Hepatocyte (in vitro differentiated cells): ENCODE measurements around the gene THSD4. TPM values are rescaled to one million over a fixed set of nuclear protein-coding genes. Genes with fewer than 3 reads are reported as not detected.

ENCODE experiments used
- DNase-seq: peaks from one replicate; pipeline ENCODE4 v3.0.0-alpha.2; 2016; ENCODE audit warnings: low spot score
- H2AFZ ChIP-seq: fragments of 200-600 bp; sonication (generic); 2 replicates; pipeline ENCODE4 v1.6.0; 2016; ENCODE audit warnings: antibody characterized with exemption, mild to moderate bottlenecking
- H3K27ac ChIP-seq: fragments of 200-600 bp; sonication (generic); 2 replicates; pipeline ENCODE4 v1.5.1; 2016; ENCODE audit warnings: mild to moderate bottlenecking
- H3K27me3 ChIP-seq: fragments of 200-600 bp; sonication (generic); 2 replicates; pipeline ENCODE4 v1.6.1; 2016
- H3K36me3 ChIP-seq: fragments of 200-600 bp; sonication (generic); replicated peaks from 2 replicates; pipeline ENCODE4 v1.5.1; 2016; ENCODE audit warnings: low read depth; ENCODE audit not compliant: insufficient read depth
- H3K4me1 ChIP-seq: fragments of 200-600 bp; sonication (generic); 2 replicates; pipeline ENCODE4 v1.5.1; 2016; ENCODE audit warnings: mild to moderate bottlenecking, moderate library complexity; ENCODE audit not compliant: insufficient read depth
- H3K4me2 ChIP-seq: fragments of 200-600 bp; sonication (generic); 2 replicates; pipeline ENCODE4 v1.6.0; 2016
- H3K4me3 ChIP-seq: fragments of 200-600 bp; sonication (generic); 2 replicates; pipeline ENCODE4 v1.5.1; 2016; ENCODE audit warnings: mild to moderate bottlenecking
- H3K79me2 ChIP-seq: fragments of 200-600 bp; sonication (generic); 2 replicates; pipeline ENCODE4 v1.6.0; 2017; ENCODE audit warnings: mild to moderate bottlenecking
- H3K9me2 ChIP-seq: fragments of 200-600 bp; sonication (generic); replicated peaks from 2 replicates; pipeline ENCODE4 v1.6.0; 2017; ENCODE audit warnings: mild to moderate bottlenecking; ENCODE audit not compliant: insufficient read depth
- H3K9me3 ChIP-seq: fragments of 200-600 bp; sonication (generic); 2 replicates; pipeline ENCODE4 v1.5.1; 2016; ENCODE audit warnings: low read depth, mild to moderate bottlenecking
- H4K20me1 ChIP-seq: fragments of 200-600 bp; sonication (generic); 2 replicates; pipeline ENCODE4 v1.6.0; 2016; ENCODE audit warnings: mild to moderate bottlenecking; ENCODE audit not compliant: insufficient read depth, poor library complexity, severe bottlenecking
- CTCF ChIP-seq: fragments of 200-600 bp; sonication (generic); IDR thresholded peaks from 2 replicates; pipeline ENCODE4 v1.5.1; 2016; ENCODE audit warnings: antibody characterized with exemption, mild to moderate bottlenecking; ENCODE audit not compliant: poor library complexity
- EZH2 ChIP-seq: fragments of 200-600 bp; sonication (generic); IDR thresholded peaks from 2 replicates; pipeline ENCODE4 v1.6.1; 2016; ENCODE audit warnings: antibody characterized with exemption, mild to moderate bottlenecking, borderline replicate concordance
- EZH2phosphoT487 ChIP-seq: fragments of 200-600 bp; sonication (generic); IDR thresholded peaks from one replicate; pipeline ENCODE4 v1.6.1; 2018; ENCODE audit warnings: antibody characterized with exemption, mild to moderate bottlenecking, low read depth, moderate library complexity; ENCODE audit not compliant: unreplicated experiment, severe bottlenecking
- WGBS: methylation state at CpG from one replicate; pipeline ENCODE4 v1.1.6; 2016; ENCODE audit warnings: low lambda C conversion rate; ENCODE audit errors: missing lambda C conversion rate; 5-methylcytosine and 5-hydroxymethylcytosine counted together
- polyA plus RNA-seq: library from polyadenylated mRNA; unstranded; fragments of >200 nt; fragmentation: Nextera tagmentation; extraction: Ambion mirVana; gene quantifications from 2 replicates; pipeline ENCODE4 v1.2.1, GENCODE V29; 2016
- total RNA-seq: library from RNA; depleted of rRNA; stranded (reverse); fragments of >200 nt; gene quantifications from 2 replicates; pipeline ENCODE4 v1.2.3, GENCODE V29; 2014

THSD4 gene
- total and polyA plus RNA-seq, 2 experiments from 2014 or later = 4.3 to 7.0 TPM

- Histone ChIP-seq H3K9me3 (no peaks in the 10 kb centered on the region), H2AFZ (no peak overlapping the region), H3K4me3 (no peak overlapping the region), H3K27me3 (no peaks in the 10 kb centered on the region), H3K4me2 (no peak overlapping the region), H3K4me1 (no peaks in the 10 kb centered on the region), H3K79me2 (no peaks in the 10 kb centered on the region), H4K20me1 (no peaks in the 10 kb centered on the region), H3K36me3 (no peaks in the 10 kb centered on the region), H3K27ac (no peak overlapping the region), H3K9me2 (no peaks in the 10 kb centered on the region)
- DNase-seq = no peak
- WGBS = 86% methylated on average over 6 of the region's 6 CpGs
- TF ChIP-seq EZH2phosphoT487 (no peak), CTCF (no peak), EZH2 (no peak)
Observed at GRCh38 chr15:71189718-71190117, 74.4 kb downstream of the THSD4 start.

- 89% methylated on average over 4 of the region's 4 CpGs for WGBS
- H3K9me3 ChIP-seq = no peaks in the 10 kb centered on the region
- no peaks in the 10 kb centered on the region for H3K9me2 ChIP-seq
- H3K36me3 ChIP-seq = no peaks in the 10 kb centered on the region
- H3K27ac ChIP-seq = no peak overlapping the region
- H3K4me1 ChIP-seq = no peaks in the 10 kb centered on the region
- no peaks in the 10 kb centered on the region for H3K79me2 ChIP-seq
- TF ChIP-seq EZH2 (no peak), EZH2phosphoT487 (no peak), CTCF (no peak)
- DNase-seq = no peak
- H4K20me1 ChIP-seq = no peaks in the 10 kb centered on the region
- H3K4me2 ChIP-seq = no peak overlapping the region
- no peaks in the 10 kb centered on the region for H3K27me3 ChIP-seq
- H2AFZ ChIP-seq = no peak overlapping the region
- no peak overlapping the region for H3K4me3 ChIP-seq
Observed at GRCh38 chr15:71191296-71191695, 76.0 kb downstream of the THSD4 start.

GRCh38 chr15:71192816-71193215 lies 77.5 kb downstream of the THSD4 start:
- Histone ChIP-seq H3K4me3 (no peak overlapping the region), H2AFZ (no peak overlapping the region), H4K20me1 (no peaks in the 10 kb centered on the region), H3K27me3 (no peaks in the 10 kb centered on the region), H3K4me2 (no peak overlapping the region), H3K4me1 (no peaks in the 10 kb centered on the region), H3K9me2 (no peaks in the 10 kb centered on the region), H3K9me3 (no peaks in the 10 kb centered on the region), H3K79me2 (no peaks in the 10 kb centered on the region), H3K36me3 (no peaks in the 10 kb centered on the region), H3K27ac (no peak overlapping the region)
- WGBS = 83% methylated on average over 7 of the region's 7 CpGs
- DNase-seq = no peak
- no peak for TF ChIP-seq EZH2
- no peak for TF ChIP-seq CTCF
- TF ChIP-seq EZH2phosphoT487 = no peak

GRCh38 chr15:71194286-71194685 lies 79.0 kb downstream of the THSD4 start:
- DNase-seq = no peak
- TF ChIP-seq EZH2phosphoT487 (no peak), CTCF (no peak), EZH2 (no peak)
- H4K20me1 ChIP-seq = no peaks in the 10 kb centered on the region
- H3K4me1 ChIP-seq = no peaks in the 10 kb centered on the region
- no peaks in the 10 kb centered on the region for H3K9me2 ChIP-seq
- no peaks in the 10 kb centered on the region for H3K36me3 ChIP-seq
- H2AFZ ChIP-seq = no peak overlapping the region
- no peaks in the 10 kb centered on the region for H3K27me3 ChIP-seq
- WGBS = 84% methylated on average over 6 of the region's 6 CpGs
- H3K9me3 ChIP-seq = no peaks in the 10 kb centered on the region
- no peak overlapping the region for H3K4me2 ChIP-seq
- H3K27ac ChIP-seq = no peak overlapping the region
- H3K4me3 ChIP-seq = no peak overlapping the region
- no peaks in the 10 kb centered on the region for H3K79me2 ChIP-seq
